Tibial nerve (tissue), 4 donors: Measurements from ENCODE around the gene CYB561A3. TPM values are rescaled to one million over a fixed set of nuclear protein-coding genes. Genes with fewer than 3 reads are reported as not detected.

ENCODE experiments used
- DNase-seq, 2 donors: peaks; one replicate each; pipeline ENCODE4 v3.0.0-alpha.2; 2019; ENCODE audit warnings: low spot score in 2 of 2
- H3K27ac ChIP-seq, 4 donors: fragments of 200-600 bp; sonication (generic) in 3 of 4; one replicate each; pipeline ENCODE4 v1.5.1; 2017 to 2019; ENCODE audit warnings: mild to moderate bottlenecking in 1 of 4
- H3K27me3 ChIP-seq, 2 donors: fragments of 200-600 bp; sonication (generic) in 1 of 2; one replicate each; pipeline versions ENCODE4 v1.5.1 to v1.6.0; 2017 to 2019
- H3K36me3 ChIP-seq, 3 donors: fragments of 200-600 bp; sonication (generic); one replicate each; pipeline ENCODE4 v1.5.1; 2018 to 2019
- H3K4me1 ChIP-seq, 4 donors: fragments of 200-600 bp; sonication (generic) in 3 of 4; one replicate each; pipeline ENCODE4 v1.5.1; 2017 to 2019
- H3K4me3 ChIP-seq, 4 donors: fragments of 200-600 bp; sonication (generic) in 3 of 4; one replicate each; pipeline ENCODE4 v1.5.1; 2017 to 2019; ENCODE audit warnings: mild to moderate bottlenecking in 1 of 4, moderate library complexity in 1 of 4
- H3K9me3 ChIP-seq, 4 donors: fragments of 200-600 bp; sonication (generic) in 3 of 4; one replicate each; pipeline ENCODE4 v1.5.1; 2017 to 2019
- EP300 ChIP-seq, 2 donors: sonication (generic); formaldehyde crosslinking; IDR thresholded peaks; one replicate each; pipeline ENCODE4 v1.6.1; 2017; ENCODE audit warnings: antibody characterized with exemption in 2 of 2, mild to moderate bottlenecking in 1 of 2
- POLR2A ChIP-seq, 2 donors: fragments of 450-650 bp; IDR thresholded peaks; one replicate each; pipeline ENCODE4 v1.6.1; 2017; ENCODE audit warnings: antibody characterized with exemption in 2 of 2, mild to moderate bottlenecking in 2 of 2, moderate library complexity in 2 of 2
- WGBS, 2 donors: methylation state at CpG; one replicate each; pipeline ENCODE4 v1.1.5; 2018; 5-methylcytosine and 5-hydroxymethylcytosine counted together
- total RNA-seq, 4 donors: library from RNA; depleted of rRNA; stranded (reverse); fragments of >200 nt; gene quantifications; one replicate each; pipeline ENCODE4 v1.1.0, GENCODE V29; 2016
- TF ChIP-seq, protein P1 (sequence below), 5 experiments: fragments of 200-600 bp in 3 of 5; fragments of 450-650 bp in 2 of 5; sonication (generic) in 3 of 5; IDR thresholded peaks; one replicate each; pipeline ENCODE4 v1.5.1; 2016 to 2019; ENCODE audit warnings: antibody characterized with exemption in 5 of 5, mild to moderate bottlenecking in 3 of 5, moderate library complexity in 2 of 5

CYB561A3 gene
- total RNA-seq, 4 donors from 2014 or later, result 44.2 to 68.2 (median 45.8) TPM

DNA sequence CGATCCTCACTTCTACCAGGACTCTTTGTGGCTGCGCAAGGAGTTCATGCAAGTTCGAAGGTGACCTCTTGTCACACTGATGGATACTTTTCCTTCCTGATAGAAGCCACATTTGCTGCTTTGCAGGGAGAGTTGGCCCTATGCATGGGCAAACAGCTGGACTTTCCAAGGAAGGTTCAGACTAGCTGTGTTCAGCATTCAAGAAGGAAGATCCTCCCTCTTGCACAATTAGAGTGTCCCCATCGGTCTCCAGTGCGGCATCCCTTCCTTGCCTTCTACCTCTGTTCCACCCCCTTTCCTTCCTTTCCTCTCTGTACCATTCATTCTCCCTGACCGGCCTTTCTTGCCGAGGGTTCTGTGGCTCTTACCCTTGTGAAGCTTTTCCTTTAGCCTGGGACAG, 7.0 kb upstream of the CYB561A3 start:
- WGBS, 2 donors, result 93 to 94% methylated on average over 7 of the region's 7 CpGs
- Histone ChIP-seq H3K36me3 (peaks cover 3 to 79% (median 43%) of the 10 kb centered on the region in 3 donors), H3K27ac (peak overlapping the region in 1 of 4 donors; percentile 31), H3K27me3 (no peaks in the 10 kb centered on the region), H3K9me3 (no peaks in the 10 kb centered on the region), H3K4me3 (no peak overlapping the region), H3K4me1 (peaks cover 0 to 31% (median 2%) of the 10 kb centered on the region in 4 donors)
- no peak for DNase-seq
- no peak for TF ChIP-seq EP300 (IDR thresholded peaks at IDR 0.05)
- TF ChIP-seq POLR2A (IDR thresholded peaks at IDR 0.05), result no peak
- TF ChIP-seq, protein P1, sequence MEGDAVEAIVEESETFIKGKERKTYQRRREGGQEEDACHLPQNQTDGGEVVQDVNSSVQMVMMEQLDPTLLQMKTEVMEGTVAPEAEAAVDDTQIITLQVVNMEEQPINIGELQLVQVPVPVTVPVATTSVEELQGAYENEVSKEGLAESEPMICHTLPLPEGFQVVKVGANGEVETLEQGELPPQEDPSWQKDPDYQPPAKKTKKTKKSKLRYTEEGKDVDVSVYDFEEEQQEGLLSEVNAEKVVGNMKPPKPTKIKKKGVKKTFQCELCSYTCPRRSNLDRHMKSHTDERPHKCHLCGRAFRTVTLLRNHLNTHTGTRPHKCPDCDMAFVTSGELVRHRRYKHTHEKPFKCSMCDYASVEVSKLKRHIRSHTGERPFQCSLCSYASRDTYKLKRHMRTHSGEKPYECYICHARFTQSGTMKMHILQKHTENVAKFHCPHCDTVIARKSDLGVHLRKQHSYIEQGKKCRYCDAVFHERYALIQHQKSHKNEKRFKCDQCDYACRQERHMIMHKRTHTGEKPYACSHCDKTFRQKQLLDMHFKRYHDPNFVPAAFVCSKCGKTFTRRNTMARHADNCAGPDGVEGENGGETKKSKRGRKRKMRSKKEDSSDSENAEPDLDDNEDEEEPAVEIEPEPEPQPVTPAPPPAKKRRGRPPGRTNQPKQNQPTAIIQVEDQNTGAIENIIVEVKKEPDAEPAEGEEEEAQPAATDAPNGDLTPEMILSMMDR (IDR thresholded peaks at IDR 0.05), result no peak

DNA sequence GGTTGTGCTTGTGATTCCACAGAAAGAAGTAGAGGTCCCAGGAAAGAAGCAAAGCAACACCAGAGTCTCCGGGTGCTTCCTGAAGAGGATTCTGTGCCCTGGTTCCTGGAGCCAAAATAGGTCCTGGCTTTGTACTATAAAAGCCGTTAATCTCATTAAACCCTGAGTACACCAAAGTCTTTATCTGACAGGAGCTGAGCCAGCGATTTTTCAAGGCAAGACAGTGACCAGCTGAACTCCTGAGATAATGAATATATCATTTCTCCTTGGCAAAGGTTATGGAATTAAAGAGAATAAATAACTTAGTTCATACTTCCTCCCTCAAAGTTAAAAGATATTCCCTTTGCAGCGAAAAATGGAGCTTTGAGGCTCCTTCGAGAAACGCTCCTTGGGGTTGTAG, 5.7 kb upstream of the CYB561A3 start:
- 83 to 90% methylated on average over 6 of the region's 6 CpGs for WGBS, 2 donors
- H3K27ac ChIP-seq, result no peak overlapping the region
- DNase-seq, result no peak
- TF ChIP-seq POLR2A (IDR thresholded peaks at IDR 0.05), result no peak
- TF ChIP-seq, protein P1 (IDR thresholded peaks at IDR 0.05), result no peak
- TF ChIP-seq EP300 (IDR thresholded peaks at IDR 0.05), result no peak
- peaks cover 3 to 79% (median 43%) of the 10 kb centered on the region in 3 donors for H3K36me3 ChIP-seq
- no peaks in the 10 kb centered on the region for H3K27me3 ChIP-seq
- no peak overlapping the region for H3K4me3 ChIP-seq
- no peaks in the 10 kb centered on the region for H3K9me3 ChIP-seq
- peaks cover 0 to 35% (median 9%) of the 10 kb centered on the region in 4 donors for H3K4me1 ChIP-seq

DNA sequence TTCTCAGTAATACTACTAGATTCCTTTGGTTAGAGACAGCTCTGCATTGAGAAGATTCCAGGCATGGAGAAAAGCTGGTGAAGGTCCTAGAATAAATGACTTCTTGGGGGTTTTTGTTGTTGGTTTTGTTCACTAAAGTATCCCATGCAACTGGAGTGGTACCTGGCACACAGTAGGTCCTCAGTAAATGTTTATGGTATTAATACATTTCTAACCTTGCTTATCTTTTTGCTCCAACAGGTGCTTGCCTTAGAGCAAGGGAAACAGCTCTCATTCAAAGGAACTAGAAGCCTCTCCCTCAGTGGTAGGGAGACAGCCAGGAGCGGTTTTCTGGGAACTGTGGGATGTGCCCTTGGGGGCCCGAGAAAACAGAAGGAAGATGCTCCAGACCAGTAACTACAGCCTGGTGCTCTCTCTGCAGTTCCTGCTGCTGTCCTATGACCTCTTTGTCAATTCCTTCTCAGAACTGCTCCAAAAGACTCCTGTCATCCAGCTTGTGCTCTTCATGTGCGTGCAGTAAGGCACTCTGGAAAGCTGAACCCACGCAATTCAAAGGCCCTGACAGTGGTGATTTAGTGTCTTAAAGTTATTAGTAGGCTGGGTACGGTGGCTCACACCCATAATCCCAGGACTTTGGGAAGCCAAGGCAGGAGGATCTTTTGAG, 2.5 kb upstream of the CYB561A3 start:
- H3K4me1 ChIP-seq, result peaks cover 0 to 44% (median 16%) of the 10 kb centered on the region in 4 donors
- H3K27me3 ChIP-seq, result no peaks in the 10 kb centered on the region
- 88 to 91% methylated on average over 5 of the region's 5 CpGs for WGBS, 2 donors
- no peak overlapping the region for H3K4me3 ChIP-seq
- H3K36me3 ChIP-seq, result peaks cover 3 to 53% (median 43%) of the 10 kb centered on the region in 3 donors
- no peak for DNase-seq
- no peaks in the 10 kb centered on the region for H3K9me3 ChIP-seq
- H3K27ac ChIP-seq, result no peak overlapping the region
- TF ChIP-seq EP300 (IDR thresholded peaks at IDR 0.05) (no peak), POLR2A (IDR thresholded peaks at IDR 0.05) (no peak)
- TF ChIP-seq, protein P1 (IDR thresholded peaks at IDR 0.05), result no peak

DNA sequence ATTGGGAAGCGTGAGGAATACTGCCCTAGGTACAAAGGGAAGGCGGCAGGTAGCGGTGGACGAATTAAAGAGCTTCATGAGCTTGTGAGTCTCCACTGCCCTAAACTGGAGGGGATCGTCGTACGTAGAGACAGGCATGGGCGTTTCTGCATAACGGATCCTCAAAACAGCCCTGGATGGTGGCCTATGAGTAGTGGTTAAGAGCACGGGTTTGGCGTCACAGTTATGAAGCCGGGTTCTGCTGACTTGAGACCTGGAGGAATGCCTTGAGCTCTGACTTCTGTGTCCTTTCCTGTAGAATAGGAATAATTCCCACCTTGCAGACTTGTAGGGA, 827 bp upstream of the CYB561A3 start:
- no peak for TF ChIP-seq EP300 (IDR thresholded peaks at IDR 0.05)
- TF ChIP-seq POLR2A (IDR thresholded peaks at IDR 0.05), result no peak
- TF ChIP-seq, protein P1 (IDR thresholded peaks at IDR 0.05), result no peak
- Histone ChIP-seq H3K4me3 (peak overlapping the region; percentile 63 to 96 (median 74)), H3K27ac (peak overlapping the region; percentile 93 to 99 (median 98)), H3K36me3 (peaks cover 0 to 37% (median 31%) of the 10 kb centered on the region in 3 donors), H3K4me1 (peaks cover 0 to 38% (median 18%) of the 10 kb centered on the region in 4 donors), H3K27me3 (no peaks in the 10 kb centered on the region), H3K9me3 (no peaks in the 10 kb centered on the region)
- DNase-seq, result no peak
- WGBS, 2 donors, result 0 to 1% methylated on average over 12 of the region's 12 CpGs

DNA sequence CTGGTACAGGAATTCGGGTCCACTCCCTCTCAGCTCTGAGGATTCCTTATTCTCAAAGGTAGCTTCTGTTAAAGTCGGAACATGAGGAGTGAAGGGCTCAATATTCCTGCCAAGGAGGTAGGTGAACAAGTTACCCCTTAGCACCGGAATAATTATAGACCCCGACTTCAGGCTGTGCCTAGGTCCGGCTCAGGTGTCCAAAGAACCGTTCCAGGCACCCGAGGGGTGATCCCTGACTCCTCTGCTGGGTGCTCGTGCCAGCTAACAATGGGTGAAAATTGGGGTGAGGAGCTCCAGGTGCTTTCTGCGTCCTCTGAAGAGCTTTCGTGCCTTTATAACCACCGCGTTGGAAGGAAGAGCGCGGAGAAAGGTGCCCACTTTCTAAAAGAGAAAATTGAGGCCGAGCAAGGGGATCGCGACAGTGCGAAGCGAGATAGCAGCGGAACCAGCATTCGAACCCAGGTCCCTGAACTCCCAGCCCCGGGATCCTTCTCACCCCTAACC, 393 bp downstream of the CYB561A3 start:
- H3K27ac ChIP-seq, result peak overlapping the region; percentile 93 to 99 (median 98)
- peaks cover 0 to 38% (median 18%) of the 10 kb centered on the region in 4 donors for H3K4me1 ChIP-seq
- no peaks in the 10 kb centered on the region for H3K27me3 ChIP-seq
- H3K4me3 ChIP-seq, result peak overlapping the region; percentile 63 to 96 (median 74)
- DNase-seq, result no peak
- WGBS, 2 donors, result 3 to 4% methylated on average over 22 of the region's 22 CpGs
- TF ChIP-seq POLR2A (IDR thresholded peaks at IDR 0.05) (no peak), EP300 (IDR thresholded peaks at IDR 0.05) (no peak)
- TF ChIP-seq, protein P1 (IDR thresholded peaks at IDR 0.05), result no peak
- H3K36me3 ChIP-seq, result peaks cover 0 to 30% (median 21%) of the 10 kb centered on the region in 3 donors
- no peaks in the 10 kb centered on the region for H3K9me3 ChIP-seq
